Tibial artery (tissue), 4 donors: Measurements from ENCODE around the gene CASQ1.

Experiments
- DNase-seq, 2 donors: peaks; one replicate each; pipeline ENCODE4 v3.0.0-alpha.2; 2019
- H3K27ac ChIP-seq, 2 donors: fragments of 200-600 bp; sonication (generic) in 1 of 2; 1 replicate in 1 of 2; 2 replicates in 1 of 2; pipeline ENCODE4 v1.5.1; 2018 to 2019; ENCODE audit warnings: mild to moderate bottlenecking in 1 of 2
- H3K27me3 ChIP-seq, 2 donors: fragments of 200-600 bp; sonication (generic) in 1 of 2; one replicate each; pipeline versions ENCODE4 v1.5.1 to v1.6.0; 2016 to 2019
- H3K36me3 ChIP-seq, 3 donors: fragments of 200-600 bp; sonication (generic) in 2 of 3; one replicate each; pipeline ENCODE4 v1.5.1; 2016 to 2019; ENCODE audit warnings: mild to moderate bottlenecking in 2 of 3
- H3K4me1 ChIP-seq, 4 donors: fragments of 200-600 bp; sonication (generic) in 2 of 4; 1 replicate in 3 of 4; 2 replicates in 1 of 4; pipeline ENCODE4 v1.5.1; 2016 to 2019
- H3K4me3 ChIP-seq, 2 donors: fragments of 200-600 bp; sonication (generic) in 1 of 2; 1 replicate in 1 of 2; 2 replicates in 1 of 2; pipeline ENCODE4 v1.5.1; 2018 to 2019; ENCODE audit warnings: mild to moderate bottlenecking in 2 of 2
- H3K9me3 ChIP-seq, 3 donors: fragments of 200-600 bp; sonication (generic) in 1 of 3; one replicate each; pipeline ENCODE4 v1.5.1; 2016 to 2019
- CTCF ChIP-seq, 2 experiments: fragments of 200-600 bp in 1 of 2; fragments of 450-650 bp in 1 of 2; IDR thresholded peaks; one replicate each; pipeline ENCODE4 v1.5.1; 2017 to 2019; ENCODE audit warnings: antibody characterized with exemption in 2 of 2, mild to moderate bottlenecking in 1 of 2, moderate library complexity in 1 of 2
- intact Hi-C: fragments of 100-400 bp; cut with DNase I; formaldehyde crosslinking; loops from one replicate; pipeline ENCODE4 v1.15.0; 2023; ENCODE audit warnings: low total_unique reads

The CASQ1 gene

GRCh38 chr1:160171980-160172379 is 18.4 kb upstream of the CASQ1 start:
- no peaks in the 10 kb centered on the region for H3K9me3 ChIP-seq
- TF ChIP-seq CTCF (IDR thresholded peaks at IDR 0.05) = no peak
- no peaks in the 10 kb centered on the region for H3K4me1 ChIP-seq
- DNase-seq = no peak
- H3K36me3 ChIP-seq = no peaks in the 10 kb centered on the region
- H3K27ac ChIP-seq = no peak overlapping the region
- intact Hi-C loops = no loop called here
- no peak overlapping the region for H3K4me3 ChIP-seq
- peaks cover 0 to 5% of the 10 kb centered on the region in 2 donors for H3K27me3 ChIP-seq

- H3K4me1 ChIP-seq = no peaks in the 10 kb centered on the region
- no peak overlapping the region for H3K27ac ChIP-seq
- H3K36me3 ChIP-seq = no peaks in the 10 kb centered on the region
- H3K9me3 ChIP-seq = no peaks in the 10 kb centered on the region
- intact Hi-C loops = no loop called here
- no peak for DNase-seq
- H3K27me3 ChIP-seq = peaks cover 0 to 5% of the 10 kb centered on the region in 2 donors
- no peak overlapping the region for H3K4me3 ChIP-seq
- no peak for TF ChIP-seq CTCF (IDR thresholded peaks at IDR 0.05)
Observed at GRCh38 chr1:160177231-160177630, 13.1 kb upstream of the CASQ1 start.

- Histone ChIP-seq H3K4me1 (no peaks in the 10 kb centered on the region), H3K9me3 (no peaks in the 10 kb centered on the region), H3K4me3 (no peak overlapping the region), H3K27ac (no peak overlapping the region), H3K27me3 (peaks cover 0 to 4% of the 10 kb centered on the region in 2 donors), H3K36me3 (no peaks in the 10 kb centered on the region)
- TF ChIP-seq CTCF (IDR thresholded peaks at IDR 0.05) = no peak
- no peak for DNase-seq
- intact Hi-C loops = no loop called here
Observed at GRCh38 chr1:160177667-160178066, 12.7 kb upstream of the CASQ1 start.

GRCh38 chr1:160178731-160179130 is 11.6 kb upstream of the CASQ1 start:
- intact Hi-C loops = no loop called here
- Histone ChIP-seq H3K4me1 (no peaks in the 10 kb centered on the region), H3K9me3 (no peaks in the 10 kb centered on the region), H3K4me3 (no peak overlapping the region), H3K27ac (no peak overlapping the region), H3K36me3 (no peaks in the 10 kb centered on the region), H3K27me3 (peaks cover 0 to 2% of the 10 kb centered on the region in 2 donors)
- TF ChIP-seq CTCF (IDR thresholded peaks at IDR 0.05) = no peak
- no peak for DNase-seq

- DNase-seq = no peak
- no peak for TF ChIP-seq CTCF (IDR thresholded peaks at IDR 0.05)
- intact Hi-C loops = no loop called here
Observed at GRCh38 chr1:160179336-160179735, 11.0 kb upstream of the CASQ1 start.

GRCh38 chr1:160186246-160186645 is 4.1 kb upstream of the CASQ1 start:
- intact Hi-C loops = no loop called here
- no peaks in the 10 kb centered on the region for H3K27me3 ChIP-seq
- H3K4me1 ChIP-seq = peaks cover 0 to 16% (median 13%) of the 10 kb centered on the region in 4 donors
- no peak overlapping the region for H3K4me3 ChIP-seq
- TF ChIP-seq CTCF (IDR thresholded peaks at IDR 0.05) = no peak
- peak in 1 of 2 donors; percentile 62 for DNase-seq
- H3K27ac ChIP-seq = no peak overlapping the region
- H3K9me3 ChIP-seq = no peaks in the 10 kb centered on the region
- H3K36me3 ChIP-seq = no peaks in the 10 kb centered on the region

More at GRCh38 chr1:160179336-160179735, 11.0 kb upstream of the CASQ1 start:
- Histone ChIP-seq H3K9me3 (no peaks in the 10 kb centered on the region), H3K4me3 (no peak overlapping the region), H3K36me3 (no peaks in the 10 kb centered on the region), H3K4me1 (no peaks in the 10 kb centered on the region), H3K27ac (no peak overlapping the region), H3K27me3 (peaks cover 0 to 2% of the 10 kb centered on the region in 2 donors)
